SK-N-MC (cell line): Measurements from ENCODE around the gene CCDC124.

Experiments used
- EZH2 ChIP-seq: fragments of 200-600 bp; sonication (generic); IDR thresholded peaks from one replicate; pipeline ENCODE4 v1.6.1; 2017; ENCODE audit warnings: antibody characterized with exemption
- FOXP2 ChIP-seq: optimal IDR thresholded peaks from 2 replicates; pipeline ENCODE3; 2011; ENCODE audit warnings: mild to moderate bottlenecking, moderate library complexity; ENCODE audit not compliant: insufficient read depth; ENCODE audit errors: extremely low read length, control extremely low read depth
- POLR2AphosphoS5 ChIP-seq: IDR thresholded peaks from 2 replicates; pipeline ENCODE4 v1.6.1; 2012; ENCODE audit warnings: mild to moderate bottlenecking, low read depth, low read length, borderline replicate concordance

GRCh38 chr19:17975032-17975431 is 42.2 kb downstream of the CCDC124 start:
- no peak for TF ChIP-seq EZH2
- TF ChIP-seq POLR2AphosphoS5, result no peak
- no peak for TF ChIP-seq FOXP2
